ENCODE measurements around the gene LYRM7.

LYRM7 gene

GRCh38 chr5:131148835-131149234 lies 21.9 kb upstream of the LYRM7 start:
- DNase-seq (ENCODE audit: low spot score): no peak
- H3K27ac ChIP-seq: no peak overlapping the region
- no peak overlapping the region for H3K4me3 ChIP-seq
- no peak for TF ChIP-seq CTCF (IDR thresholded peaks at IDR 0.05)

- Histone ChIP-seq H3K4me3 (no peak overlapping the region), H3K27ac (no peak overlapping the region)
- DNase-seq (ENCODE audit: low spot score): no peak
- TF ChIP-seq CTCF (IDR thresholded peaks at IDR 0.05): no peak
Observed at GRCh38 chr5:131150408-131150807, 20.3 kb upstream of the LYRM7 start.

- no peak for DNase-seq (ENCODE audit: low spot score)
- TF ChIP-seq CTCF (IDR thresholded peaks at IDR 0.05): no peak
- H3K27ac ChIP-seq: no peak overlapping the region
Observed at GRCh38 chr5:131151216-131151615, 19.5 kb upstream of the LYRM7 start.

GRCh38 chr5:131156385-131156784 lies 14.4 kb upstream of the LYRM7 start:
- DNase-seq (ENCODE audit: low spot score): no peak
- no peak overlapping the region for H3K27ac ChIP-seq
- no peak for TF ChIP-seq CTCF (IDR thresholded peaks at IDR 0.05)

More at GRCh38 chr5:131151216-131151615, 19.5 kb upstream of the LYRM7 start:
- no peak overlapping the region for H3K4me3 ChIP-seq

GRCh38 chr5:131156957-131157356 lies 13.8 kb upstream of the LYRM7 start:
- DNase-seq (ENCODE audit: low spot score): no peak
- Histone ChIP-seq H3K27ac (no peak overlapping the region), H3K4me3 (no peak overlapping the region)
- TF ChIP-seq CTCF (IDR thresholded peaks at IDR 0.05): no peak

More at GRCh38 chr5:131156385-131156784, 14.4 kb upstream of the LYRM7 start:
- no peak overlapping the region for H3K4me3 ChIP-seq

- H3K27ac ChIP-seq: no peak overlapping the region
- H3K4me3 ChIP-seq: no peak overlapping the region
- DNase-seq (ENCODE audit: low spot score): no peak
- TF ChIP-seq CTCF (IDR thresholded peaks at IDR 0.05): no peak
Observed at GRCh38 chr5:131160134-131160533, 10.6 kb upstream of the LYRM7 start.

GRCh38 chr5:131163276-131164119 lies 7.2 kb upstream of the LYRM7 start:
- H3K27ac ChIP-seq: peak overlapping the region in 1 of 2 donors; percentile 91
- H3K4me3 ChIP-seq: peak overlapping the region; percentile 96
- TF ChIP-seq CTCF (IDR thresholded peaks at IDR 0.05): no peak
- DNase-seq (ENCODE audit: low spot score): no peak

All from coronary artery (tissue), 2 donors.